Ishikawa (cell line): ENCODE results near the gene RASA3.

Experiments
- RAD21 ChIP-seq: IDR thresholded peaks from 2 replicates; pipeline ENCODE4 v1.6.1; 2012; ENCODE audit warnings: low read depth
- TAF1 ChIP-seq: IDR thresholded peaks from 2 replicates; pipeline ENCODE4 v1.6.1; 2012; ENCODE audit warnings: low read depth, mild to moderate bottlenecking
- TF ChIP-seq, protein P1 (sequence below): IDR thresholded peaks from 2 replicates; pipeline ENCODE4 v1.6.1; 2012
- TF ChIP-seq, protein P2 (sequence below): IDR thresholded peaks from 2 replicates; pipeline ENCODE4 v1.6.1; 2012; ENCODE audit warnings: low read depth, mild to moderate bottlenecking

DNA sequence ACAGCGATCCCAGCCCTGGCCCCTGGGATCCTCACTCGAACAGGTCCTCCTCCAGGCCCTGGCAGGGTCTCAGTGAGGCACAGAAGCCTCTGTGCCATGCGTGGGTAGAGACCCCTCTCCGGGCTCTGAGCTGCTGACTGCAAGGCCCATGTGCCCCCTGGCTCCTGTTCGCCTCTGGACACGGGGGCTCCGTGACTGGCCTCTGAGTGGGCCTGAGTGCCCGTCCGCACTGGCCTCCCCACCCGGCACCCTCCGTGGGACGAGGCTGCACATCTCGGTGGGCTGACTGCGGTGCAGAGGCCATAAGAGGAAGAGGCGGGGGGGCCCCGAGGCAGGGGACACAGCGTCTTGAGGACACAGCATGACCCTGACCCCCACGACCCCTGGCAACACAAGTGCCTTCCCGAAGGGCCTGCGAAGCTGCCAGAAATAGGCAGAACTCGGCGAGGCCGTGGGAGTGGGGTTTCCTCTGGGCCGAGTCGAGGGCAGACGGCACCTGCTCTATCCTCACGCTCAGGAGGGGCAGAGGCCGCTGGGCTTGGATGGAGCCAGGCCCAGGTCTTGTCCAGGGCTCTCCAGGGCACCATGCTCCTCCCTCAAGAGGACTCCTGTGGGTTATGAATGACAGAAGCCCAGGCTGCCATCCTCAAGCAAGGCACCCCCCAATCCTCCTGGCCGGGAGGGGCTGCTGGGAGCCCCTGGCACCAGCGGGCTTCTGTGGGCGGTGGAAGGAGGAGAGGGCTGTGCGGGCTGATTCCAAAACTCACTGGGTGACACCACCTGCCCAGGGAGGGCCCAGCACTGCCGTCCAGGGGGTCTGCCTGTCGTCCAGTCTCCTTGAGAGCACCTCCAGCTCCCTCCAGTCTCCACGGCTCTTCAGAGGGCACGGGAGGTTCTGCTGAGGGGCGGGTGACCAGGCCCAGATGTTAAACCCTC, 52.6 kb downstream of the RASA3 start:
- TF ChIP-seq, protein P1, sequence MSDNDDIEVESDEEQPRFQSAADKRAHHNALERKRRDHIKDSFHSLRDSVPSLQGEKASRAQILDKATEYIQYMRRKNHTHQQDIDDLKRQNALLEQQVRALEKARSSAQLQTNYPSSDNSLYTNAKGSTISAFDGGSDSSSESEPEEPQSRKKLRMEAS, result no peak
- TF ChIP-seq, protein P2, sequence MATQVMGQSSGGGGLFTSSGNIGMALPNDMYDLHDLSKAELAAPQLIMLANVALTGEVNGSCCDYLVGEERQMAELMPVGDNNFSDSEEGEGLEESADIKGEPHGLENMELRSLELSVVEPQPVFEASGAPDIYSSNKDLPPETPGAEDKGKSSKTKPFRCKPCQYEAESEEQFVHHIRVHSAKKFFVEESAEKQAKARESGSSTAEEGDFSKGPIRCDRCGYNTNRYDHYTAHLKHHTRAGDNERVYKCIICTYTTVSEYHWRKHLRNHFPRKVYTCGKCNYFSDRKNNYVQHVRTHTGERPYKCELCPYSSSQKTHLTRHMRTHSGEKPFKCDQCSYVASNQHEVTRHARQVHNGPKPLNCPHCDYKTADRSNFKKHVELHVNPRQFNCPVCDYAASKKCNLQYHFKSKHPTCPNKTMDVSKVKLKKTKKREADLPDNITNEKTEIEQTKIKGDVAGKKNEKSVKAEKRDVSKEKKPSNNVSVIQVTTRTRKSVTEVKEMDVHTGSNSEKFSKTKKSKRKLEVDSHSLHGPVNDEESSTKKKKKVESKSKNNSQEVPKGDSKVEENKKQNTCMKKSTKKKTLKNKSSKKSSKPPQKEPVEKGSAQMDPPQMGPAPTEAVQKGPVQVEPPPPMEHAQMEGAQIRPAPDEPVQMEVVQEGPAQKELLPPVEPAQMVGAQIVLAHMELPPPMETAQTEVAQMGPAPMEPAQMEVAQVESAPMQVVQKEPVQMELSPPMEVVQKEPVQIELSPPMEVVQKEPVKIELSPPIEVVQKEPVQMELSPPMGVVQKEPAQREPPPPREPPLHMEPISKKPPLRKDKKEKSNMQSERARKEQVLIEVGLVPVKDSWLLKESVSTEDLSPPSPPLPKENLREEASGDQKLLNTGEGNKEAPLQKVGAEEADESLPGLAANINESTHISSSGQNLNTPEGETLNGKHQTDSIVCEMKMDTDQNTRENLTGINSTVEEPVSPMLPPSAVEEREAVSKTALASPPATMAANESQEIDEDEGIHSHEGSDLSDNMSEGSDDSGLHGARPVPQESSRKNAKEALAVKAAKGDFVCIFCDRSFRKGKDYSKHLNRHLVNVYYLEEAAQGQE, result no peak
- TF ChIP-seq TAF1, result no peak
- no peak for TF ChIP-seq RAD21
